SU-DHL-6 (cell line): Measurements from ENCODE around the gene PKP2.

Experiments
- EZH2phosphoT487 ChIP-seq: fragments of 200-600 bp; sonication (generic), shearing (Covaris generic); conservative IDR thresholded peaks from 2 replicates; pipeline ENCODE4 v1.6.1; 2018; ENCODE audit warnings: mild to moderate bottlenecking, antibody characterized with exemption, low read length, moderate library complexity, mixed read lengths
- TF ChIP-seq, protein P1 (sequence below): fragments of 200-600 bp; sonication (generic); IDR thresholded peaks from one replicate; pipeline ENCODE4 v1.5.1; 2017; ENCODE audit warnings: antibody characterized with exemption, mild to moderate bottlenecking, low read length, moderate library complexity; ENCODE audit not compliant: insufficient read depth, poor library complexity, severe bottlenecking

GRCh38 chr12:32824596-32824995, 72.0 kb downstream of the PKP2 start:
- TF ChIP-seq, protein P1, sequence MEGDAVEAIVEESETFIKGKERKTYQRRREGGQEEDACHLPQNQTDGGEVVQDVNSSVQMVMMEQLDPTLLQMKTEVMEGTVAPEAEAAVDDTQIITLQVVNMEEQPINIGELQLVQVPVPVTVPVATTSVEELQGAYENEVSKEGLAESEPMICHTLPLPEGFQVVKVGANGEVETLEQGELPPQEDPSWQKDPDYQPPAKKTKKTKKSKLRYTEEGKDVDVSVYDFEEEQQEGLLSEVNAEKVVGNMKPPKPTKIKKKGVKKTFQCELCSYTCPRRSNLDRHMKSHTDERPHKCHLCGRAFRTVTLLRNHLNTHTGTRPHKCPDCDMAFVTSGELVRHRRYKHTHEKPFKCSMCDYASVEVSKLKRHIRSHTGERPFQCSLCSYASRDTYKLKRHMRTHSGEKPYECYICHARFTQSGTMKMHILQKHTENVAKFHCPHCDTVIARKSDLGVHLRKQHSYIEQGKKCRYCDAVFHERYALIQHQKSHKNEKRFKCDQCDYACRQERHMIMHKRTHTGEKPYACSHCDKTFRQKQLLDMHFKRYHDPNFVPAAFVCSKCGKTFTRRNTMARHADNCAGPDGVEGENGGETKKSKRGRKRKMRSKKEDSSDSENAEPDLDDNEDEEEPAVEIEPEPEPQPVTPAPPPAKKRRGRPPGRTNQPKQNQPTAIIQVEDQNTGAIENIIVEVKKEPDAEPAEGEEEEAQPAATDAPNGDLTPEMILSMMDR, result no peak
- TF ChIP-seq EZH2phosphoT487, result no peak
